Measurements from ENCODE around the gene TRABD2B. TPM values are rescaled to one million over a fixed set of nuclear protein-coding genes. Genes with fewer than 3 reads are reported as not detected.

The TRABD2B gene
- total and polyA plus RNA-seq, 4 donors = 0.28 to 2.6 (median 1.3) TPM

DNA sequence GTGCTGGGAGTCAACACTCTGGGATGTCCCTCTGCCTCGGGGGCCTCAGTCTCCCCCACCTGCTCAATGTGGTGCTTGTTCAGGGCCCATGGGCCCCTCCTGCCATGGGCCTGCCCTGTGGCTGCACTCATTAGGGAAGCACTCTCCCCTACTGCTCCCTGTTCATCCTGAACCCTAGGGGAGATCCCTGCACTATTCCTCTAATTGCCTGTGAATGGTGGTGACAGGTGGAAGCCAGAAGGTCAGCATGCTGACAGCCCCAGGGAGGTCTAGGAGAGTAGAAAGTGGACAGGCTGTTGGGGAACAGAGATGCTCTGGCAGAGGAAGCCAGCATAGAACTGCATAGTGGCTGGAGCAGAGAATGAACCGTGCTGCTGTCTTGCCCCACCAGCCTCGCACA, 217.6 kb downstream of the TRABD2B start:
- no peak for TF ChIP-seq EGR1 (IDR thresholded peaks at IDR 0.05; ENCODE audit: low read depth in 2 of 2)
- no peak for TF ChIP-seq FOXA2 (IDR thresholded peaks at IDR 0.05)
- no peak for TF ChIP-seq HNF4G (IDR thresholded peaks at IDR 0.05)
- TF ChIP-seq, protein P1, sequence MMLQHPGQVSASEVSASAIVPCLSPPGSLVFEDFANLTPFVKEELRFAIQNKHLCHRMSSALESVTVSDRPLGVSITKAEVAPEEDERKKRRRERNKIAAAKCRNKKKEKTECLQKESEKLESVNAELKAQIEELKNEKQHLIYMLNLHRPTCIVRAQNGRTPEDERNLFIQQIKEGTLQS (IDR thresholded peaks at IDR 0.05) = no peak
- TF ChIP-seq FOXA1 (IDR thresholded peaks at IDR 0.05) = no peak
- TF ChIP-seq NR2F2 (IDR thresholded peaks at IDR 0.05) = no peak
- TF ChIP-seq TAF1 (conservative IDR thresholded peaks at IDR 0.05) = no peak
- TF ChIP-seq YY1 (IDR thresholded peaks at IDR 0.05) = no peak
- TF ChIP-seq RAD21 (IDR thresholded peaks at IDR 0.05) = no peak
- Histone ChIP-seq H3K27ac (ENCODE audit: low read depth in 1 of 2, low read length in 2 of 2) (no peak overlapping the region), H3K36me3 (ENCODE audit: control insufficient read depth in 4 of 4, insufficient read depth in 3 of 4, low read depth in 1 of 4, low read length in 3 of 4) (no peaks in the 10 kb centered on the region), H3K9me3 (ENCODE audit: control insufficient read depth in 4 of 4, low read length in 3 of 4) (no peaks in the 10 kb centered on the region), H3K4me3 (ENCODE audit: low read depth in 1 of 3, low read length in 3 of 3) (no peak overlapping the region), H3K27me3 (ENCODE audit: control insufficient read depth in 4 of 4, insufficient read depth in 4 of 4, low read length in 3 of 4) (no peaks in the 10 kb centered on the region), H3K9ac (ENCODE audit: low read depth in 1 of 2, low read length in 2 of 2) (no peak overlapping the region), H3K4me1 (ENCODE audit: control insufficient read depth in 4 of 4, insufficient read depth in 4 of 4, low read length in 3 of 4) (peaks cover 0 to 12% (median 10%) of the 10 kb centered on the region in 4 donors)
- 97% methylated on average over 3 of the region's 3 CpGs for WGBS
- no peak for DNase-seq (ENCODE audit: low spot score)

DNA sequence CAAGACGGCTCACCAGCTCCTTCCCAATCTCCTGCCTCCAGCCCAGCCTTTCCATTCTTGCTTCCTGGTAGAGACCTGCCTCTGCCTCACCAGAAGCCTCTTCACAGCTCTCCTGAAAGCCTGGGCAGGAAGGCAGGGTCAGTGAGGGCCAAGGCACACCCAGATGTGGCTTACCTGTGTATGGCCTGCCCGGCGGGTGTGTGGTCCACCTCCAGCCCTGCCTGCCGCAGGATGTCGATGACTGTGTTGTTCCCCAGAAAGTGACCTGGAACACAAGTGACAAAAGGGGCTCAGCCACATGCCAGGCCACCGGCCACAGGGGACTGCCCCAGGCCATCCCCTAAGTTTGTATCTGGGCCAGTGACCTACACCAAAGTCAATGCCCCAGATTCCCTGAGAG, 218.9 kb downstream of the TRABD2B start:
- H3K9ac ChIP-seq (ENCODE audit: low read depth in 1 of 2, low read length in 2 of 2) = no peak overlapping the region
- H3K4me3 ChIP-seq (ENCODE audit: low read depth in 1 of 3, low read length in 3 of 3) = no peak overlapping the region
- no peaks in the 10 kb centered on the region for H3K36me3 ChIP-seq (ENCODE audit: control insufficient read depth in 4 of 4, insufficient read depth in 3 of 4, low read depth in 1 of 4, low read length in 3 of 4)
- H3K9me3 ChIP-seq (ENCODE audit: control insufficient read depth in 4 of 4, low read length in 3 of 4) = no peaks in the 10 kb centered on the region
- no peak for DNase-seq (ENCODE audit: low spot score)
- 96% methylated on average over 6 of the region's 6 CpGs for WGBS
- H3K4me1 ChIP-seq (ENCODE audit: control insufficient read depth in 4 of 4, insufficient read depth in 4 of 4, low read length in 3 of 4) = peaks cover 0 to 12% (median 9%) of the 10 kb centered on the region in 4 donors
- H3K27ac ChIP-seq (ENCODE audit: low read depth in 1 of 2, low read length in 2 of 2) = no peak overlapping the region
- TF ChIP-seq NR2F2 (IDR thresholded peaks at IDR 0.05) (no peak), RAD21 (IDR thresholded peaks at IDR 0.05) (no peak), YY1 (IDR thresholded peaks at IDR 0.05) (no peak), HNF4G (IDR thresholded peaks at IDR 0.05) (no peak), SP1 (IDR thresholded peaks at IDR 0.05) (no peak), FOXA2 (IDR thresholded peaks at IDR 0.05) (no peak), HNF4A (conservative IDR thresholded peaks at IDR 0.05) (no peak), TAF1 (conservative IDR thresholded peaks at IDR 0.05) (no peak)
- TF ChIP-seq, protein P1 (IDR thresholded peaks at IDR 0.05) = no peak
- TF ChIP-seq, protein P2, sequence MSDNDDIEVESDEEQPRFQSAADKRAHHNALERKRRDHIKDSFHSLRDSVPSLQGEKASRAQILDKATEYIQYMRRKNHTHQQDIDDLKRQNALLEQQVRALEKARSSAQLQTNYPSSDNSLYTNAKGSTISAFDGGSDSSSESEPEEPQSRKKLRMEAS (IDR thresholded peaks at IDR 0.05) = no peak
- no peaks in the 10 kb centered on the region for H3K27me3 ChIP-seq (ENCODE audit: control insufficient read depth in 4 of 4, insufficient read depth in 4 of 4, low read length in 3 of 4)

DNA sequence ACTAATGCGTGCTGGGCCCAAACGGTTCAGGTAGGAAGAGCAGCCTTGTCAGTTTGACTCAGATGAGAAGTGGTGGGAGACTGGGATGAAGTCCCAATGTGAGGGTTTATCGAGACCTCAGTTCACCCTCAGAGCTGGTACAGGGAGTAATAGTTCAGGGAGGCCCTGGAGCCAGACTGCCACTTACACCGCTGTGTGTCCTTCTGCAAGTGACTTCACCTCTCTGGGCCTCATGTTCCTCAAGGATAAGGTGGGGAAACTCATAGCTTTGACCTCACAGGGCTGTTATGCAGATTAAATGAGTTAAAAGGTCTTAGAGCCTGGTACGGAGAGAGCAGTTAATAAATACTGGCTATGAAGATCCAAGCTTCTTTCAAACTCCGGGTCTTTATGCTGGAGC, 219.9 kb downstream of the TRABD2B start:
- no peaks in the 10 kb centered on the region for H3K36me3 ChIP-seq (ENCODE audit: control insufficient read depth in 4 of 4, insufficient read depth in 3 of 4, low read depth in 1 of 4, low read length in 3 of 4)
- no peak overlapping the region for H3K4me3 ChIP-seq (ENCODE audit: low read depth in 1 of 3, low read length in 3 of 3)
- no peak overlapping the region for H3K9ac ChIP-seq (ENCODE audit: low read depth in 1 of 2, low read length in 2 of 2)
- H3K9me3 ChIP-seq (ENCODE audit: control insufficient read depth in 4 of 4, low read length in 3 of 4) = no peaks in the 10 kb centered on the region
- H3K27ac ChIP-seq (ENCODE audit: low read depth in 1 of 2, low read length in 2 of 2) = no peak overlapping the region
- TF ChIP-seq GABPA (IDR thresholded peaks at IDR 0.05 in 1 of 2, conservative IDR thresholded peaks at IDR 0.05 in 1 of 2) = no peak
- no peak for TF ChIP-seq NR2F2 (IDR thresholded peaks at IDR 0.05)
- no peak for TF ChIP-seq SP1 (IDR thresholded peaks at IDR 0.05)
- TF ChIP-seq, protein P3, sequence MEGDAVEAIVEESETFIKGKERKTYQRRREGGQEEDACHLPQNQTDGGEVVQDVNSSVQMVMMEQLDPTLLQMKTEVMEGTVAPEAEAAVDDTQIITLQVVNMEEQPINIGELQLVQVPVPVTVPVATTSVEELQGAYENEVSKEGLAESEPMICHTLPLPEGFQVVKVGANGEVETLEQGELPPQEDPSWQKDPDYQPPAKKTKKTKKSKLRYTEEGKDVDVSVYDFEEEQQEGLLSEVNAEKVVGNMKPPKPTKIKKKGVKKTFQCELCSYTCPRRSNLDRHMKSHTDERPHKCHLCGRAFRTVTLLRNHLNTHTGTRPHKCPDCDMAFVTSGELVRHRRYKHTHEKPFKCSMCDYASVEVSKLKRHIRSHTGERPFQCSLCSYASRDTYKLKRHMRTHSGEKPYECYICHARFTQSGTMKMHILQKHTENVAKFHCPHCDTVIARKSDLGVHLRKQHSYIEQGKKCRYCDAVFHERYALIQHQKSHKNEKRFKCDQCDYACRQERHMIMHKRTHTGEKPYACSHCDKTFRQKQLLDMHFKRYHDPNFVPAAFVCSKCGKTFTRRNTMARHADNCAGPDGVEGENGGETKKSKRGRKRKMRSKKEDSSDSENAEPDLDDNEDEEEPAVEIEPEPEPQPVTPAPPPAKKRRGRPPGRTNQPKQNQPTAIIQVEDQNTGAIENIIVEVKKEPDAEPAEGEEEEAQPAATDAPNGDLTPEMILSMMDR (IDR thresholded peaks at IDR 0.05; ENCODE audit: low read depth, low read length, missing input control) = no peak
- no peak for TF ChIP-seq ZBTB33 (IDR thresholded peaks at IDR 0.05)
- TF ChIP-seq, protein P1 (IDR thresholded peaks at IDR 0.05) = no peak
- H3K27me3 ChIP-seq (ENCODE audit: control insufficient read depth in 4 of 4, insufficient read depth in 4 of 4, low read length in 3 of 4) = no peaks in the 10 kb centered on the region
- peaks cover 0 to 12% (median 9%) of the 10 kb centered on the region in 4 donors for H3K4me1 ChIP-seq (ENCODE audit: control insufficient read depth in 4 of 4, insufficient read depth in 4 of 4, low read length in 3 of 4)
- DNase-seq (ENCODE audit: low spot score) = no peak
- 93% methylated on average over 6 of the region's 6 CpGs for WGBS
